Measurements from ENCODE around the gene WDCP. TPM values are rescaled to one million over a fixed set of nuclear protein-coding genes. Genes with fewer than 3 reads are reported as not detected.
A peak's percentile ranks its signal among the peaks of the same experiment; 100 is the strongest.

WDCP gene
- total and polyA plus RNA-seq, 2 donors (not counting 3 experiments of a cell fraction or from before 2014, with no cell fraction given), result 9.6 to 15.4 TPM

- H3K9me3 ChIP-seq (replicated peaks; ENCODE audit: control insufficient read depth, insufficient read depth, low read length), result no peaks in the 10 kb centered on the region
- no peaks in the 10 kb centered on the region for H3K9me1 ChIP-seq (replicated peaks; ENCODE audit: control insufficient read depth, extremely low read depth, insufficient read depth, low read length)
- POLR2A ChIA-PET, result interaction anchor here (1.0 to 1.6 kb wide), 3 partner anchors 10 to 119 kb away, joined by 4 to 15 read pairs (median 7); partner anchors contain the start of gene ATAD2B
- peak overlapping the region; percentile 89 to 95 (median 89) for H3K4me3 ChIP-seq (replicated peaks in 1 of 3; ENCODE audit: insufficient read depth in 1 of 3, low read depth in 1 of 3, low read length in 3 of 3)
- peak overlapping the region; percentile 80 for H3K4me2 ChIP-seq (ENCODE audit: insufficient read depth, low read length)
- H3K9ac ChIP-seq (replicated peaks; ENCODE audit: extremely low read depth, insufficient read depth, low read length), result peak overlapping the region; percentile 82
- peaks cover 22% of the 10 kb centered on the region for H3K79me2 ChIP-seq (ENCODE audit: control insufficient read depth, insufficient read depth, low read length)
- no peaks in the 10 kb centered on the region for H3K36me3 ChIP-seq (ENCODE audit: control insufficient read depth in 2 of 2, extremely low read depth in 1 of 2, insufficient read depth in 2 of 2, low read length in 2 of 2)
- H3K27ac ChIP-seq (ENCODE audit: insufficient read depth, low read depth, low read length), result peak overlapping the region; percentile 36
- intact Hi-C loops (cut with micrococcal nuclease), result no loop called here
- dilution Hi-C loops (cut with MboI; ENCODE audit: extremely low pct_ligation_motif_present, low sequenced_read_pairs), result no loop called here
- no peaks in the 10 kb centered on the region for H4K20me1 ChIP-seq (replicated peaks; ENCODE audit: control insufficient read depth, extremely low read depth, insufficient read depth, low read length)
- BruUV-seq (replicated peaks), result no TSS peak
- peaks cover 23% of the 10 kb centered on the region for H3K4me1 ChIP-seq (ENCODE audit: control insufficient read depth, extremely low read depth, insufficient read depth, low read length)
- no peaks in the 10 kb centered on the region for H3K27me3 ChIP-seq (ENCODE audit: control insufficient read depth in 2 of 2, insufficient read depth in 2 of 2, low read length in 2 of 2)
- CTCF ChIA-PET, result interaction anchor here (1.2 to 1.8 kb wide), 5 partner anchors 30 to 222 kb away, joined by 3 to 14 read pairs (median 6); partner anchors contain the start of genes ATAD2B and SF3B6
- peak; percentile 10 for DNase-seq (ENCODE audit: low read depth, low spot score)
- H2AFZ ChIP-seq (ENCODE audit: low read depth, low read length), result peak overlapping the region; percentile 90
- TF ChIP-seq GATA2 (IDR thresholded peaks at IDR 0.05; ENCODE audit: insufficient read depth, insufficient read length, low read depth, low read length), result no peak
- no peak for TF ChIP-seq POLR2AphosphoS5 (IDR thresholded peaks at IDR 0.05; ENCODE audit: insufficient read depth, low read depth, low read length)
- no peak for FAIRE-seq
Observed at GRCh38 chr2:24046599-24046929, 627 bp downstream of the WDCP start.

- TSS peak; percentile 64 for BruUV-seq (replicated peaks)
- DNase-seq (ENCODE audit: low read depth, low spot score), result no peak
- H3K9me1 ChIP-seq (replicated peaks; ENCODE audit: control insufficient read depth, extremely low read depth, insufficient read depth, low read length), result no peaks in the 10 kb centered on the region
- TF ChIP-seq MAX (IDR thresholded peaks at IDR 0.05; ENCODE audit: insufficient read depth, insufficient read length), result no peak
- TF ChIP-seq FOS (IDR thresholded peaks at IDR 0.05; ENCODE audit: borderline replicate concordance, insufficient read depth, low read length), result no peak
- TF ChIP-seq CTCF (IDR thresholded peaks at IDR 0.05; ENCODE audit: extremely low read depth in 1 of 2, insufficient read depth in 1 of 2, low read depth in 1 of 2, low read length in 2 of 2), result no peak
- TF ChIP-seq POLR2AphosphoS5 (IDR thresholded peaks at IDR 0.05; ENCODE audit: insufficient read depth, low read depth, low read length), result no peak
- TF ChIP-seq MYC (IDR thresholded peaks at IDR 0.05; ENCODE audit: low read depth, low read length), result no peak
- TF ChIP-seq JUN (IDR thresholded peaks at IDR 0.05; ENCODE audit: borderline replicate concordance, insufficient read depth, insufficient read length, low read depth), result no peak
- no peaks in the 10 kb centered on the region for H3K36me3 ChIP-seq (ENCODE audit: control insufficient read depth in 2 of 2, extremely low read depth in 1 of 2, insufficient read depth in 2 of 2, low read length in 2 of 2)
- peak overlapping the region; percentile 80 for H3K4me2 ChIP-seq (ENCODE audit: insufficient read depth, low read length)
- dilution Hi-C loops (cut with MboI; ENCODE audit: extremely low pct_ligation_motif_present, low sequenced_read_pairs) (no loop called here), intact Hi-C loops (cut with micrococcal nuclease) (no loop called here)
- no peak for FAIRE-seq
- ChIA-PET POLR2A (interaction anchor here (1.6 kb wide), 1 partner anchor 38 kb away, joined by 7 read pairs; no protein-coding TSS in a partner anchor), CTCF (no interaction called here)
- no peak overlapping the region for H2AFZ ChIP-seq (ENCODE audit: low read depth, low read length)
- no peak overlapping the region for H3K27ac ChIP-seq (ENCODE audit: insufficient read depth, low read depth, low read length)
- H3K27me3 ChIP-seq (ENCODE audit: control insufficient read depth in 2 of 2, insufficient read depth in 2 of 2, low read length in 2 of 2), result no peaks in the 10 kb centered on the region
- H3K9me3 ChIP-seq (replicated peaks; ENCODE audit: control insufficient read depth, insufficient read depth, low read length), result no peaks in the 10 kb centered on the region
- peak overlapping the region; percentile 82 for H3K9ac ChIP-seq (replicated peaks; ENCODE audit: extremely low read depth, insufficient read depth, low read length)
- H4K20me1 ChIP-seq (replicated peaks; ENCODE audit: control insufficient read depth, extremely low read depth, insufficient read depth, low read length), result no peaks in the 10 kb centered on the region
- H3K4me1 ChIP-seq (ENCODE audit: control insufficient read depth, extremely low read depth, insufficient read depth, low read length), result peaks cover 23% of the 10 kb centered on the region
- H3K4me3 ChIP-seq (replicated peaks in 1 of 3; ENCODE audit: insufficient read depth in 1 of 3, low read depth in 1 of 3, low read length in 3 of 3), result peak overlapping the region in 2 of 3 experiments; percentile 89
- H3K79me2 ChIP-seq (ENCODE audit: control insufficient read depth, insufficient read depth, low read length), result peaks cover 23% of the 10 kb centered on the region
Observed at GRCh38 chr2:24045511-24046508, 1.4 kb downstream of the WDCP start.
